Astrocyte of the spinal cord (primary cell): Measurements from ENCODE around the gene GPR180.

Experiments used
- DNase-seq: peaks from one replicate; pipeline ENCODE4 v3.0.0; 2011; ENCODE audit warnings: low read depth, low spot score
- H3K4me3 ChIP-seq: 2 replicates; pipeline ENCODE4 v1.5.1; 2011; ENCODE audit warnings: low read depth, mild to moderate bottlenecking, low read length, moderate library complexity
- CTCF ChIP-seq: IDR thresholded peaks from 2 replicates; pipeline ENCODE4 v1.5.1; 2012; ENCODE audit warnings: low read depth, mild to moderate bottlenecking, low read length, inconsistent platforms
- in situ Hi-C: cut with HindIII; loops from 2 replicates; pipeline ENCODE4 v1.10.0; 2017; ENCODE audit warnings: low sequenced_read_pairs

The GPR180 gene

GRCh38 chr13:94601446-94602431 lies at the start of gene GPR180:
Gene GPR180, plus strand, starts transcription at chr13:94601857. Its CDS starts 71 bp downstream, at chr13:94601928.
- H3K4me3 ChIP-seq = peak within 1 kb of the TSS; percentile 89
- in situ Hi-C loops = no loop called here
- TF ChIP-seq CTCF = no peak
- peak; percentile 100 for DNase-seq

- no peak for TF ChIP-seq CTCF
- in situ Hi-C loops = no loop called here
- no peak for DNase-seq
- H3K4me3 ChIP-seq = no peak overlapping the region
Observed at GRCh38 chr13:94552095-94552494, 49.6 kb upstream of the GPR180 start.

GRCh38 chr13:94553766-94554165 lies 47.9 kb upstream of the GPR180 start:
- in situ Hi-C loops = no loop called here
- no peak for TF ChIP-seq CTCF

GRCh38 chr13:94556041-94556440 lies 45.6 kb upstream of the GPR180 start:
- in situ Hi-C loops = no loop called here
- H3K4me3 ChIP-seq = no peak overlapping the region
- no peak for DNase-seq
- no peak for TF ChIP-seq CTCF

More at GRCh38 chr13:94553766-94554165, 47.9 kb upstream of the GPR180 start:
- DNase-seq = no peak
- H3K4me3 ChIP-seq = no peak overlapping the region

- in situ Hi-C loops = no loop called here
- no peak overlapping the region for H3K4me3 ChIP-seq
- TF ChIP-seq CTCF = no peak
- no peak for DNase-seq
Observed at GRCh38 chr13:94556621-94557020, 45.0 kb upstream of the GPR180 start.

GRCh38 chr13:94557684-94558235 lies 43.9 kb upstream of the GPR180 start:
- no peak for DNase-seq
- no peak for TF ChIP-seq CTCF
- in situ Hi-C loops = no loop called here
- H3K4me3 ChIP-seq = no peak overlapping the region
